NB4 (cell line): Measurements from ENCODE around the gene OLFM2.

Experiments
- POLR2A ChIP-seq: IDR thresholded peaks from 2 replicates; pipeline ENCODE4 v1.6.1; 2011; ENCODE audit warnings: mild to moderate bottlenecking; ENCODE audit not compliant: insufficient read length; ENCODE audit errors: extremely low read depth
- TF ChIP-seq, protein P1 (sequence below): IDR thresholded peaks from one replicate; pipeline ENCODE4 v1.5.1; 2012; ENCODE audit warnings: low read depth, low read length

- TF ChIP-seq, protein P1, sequence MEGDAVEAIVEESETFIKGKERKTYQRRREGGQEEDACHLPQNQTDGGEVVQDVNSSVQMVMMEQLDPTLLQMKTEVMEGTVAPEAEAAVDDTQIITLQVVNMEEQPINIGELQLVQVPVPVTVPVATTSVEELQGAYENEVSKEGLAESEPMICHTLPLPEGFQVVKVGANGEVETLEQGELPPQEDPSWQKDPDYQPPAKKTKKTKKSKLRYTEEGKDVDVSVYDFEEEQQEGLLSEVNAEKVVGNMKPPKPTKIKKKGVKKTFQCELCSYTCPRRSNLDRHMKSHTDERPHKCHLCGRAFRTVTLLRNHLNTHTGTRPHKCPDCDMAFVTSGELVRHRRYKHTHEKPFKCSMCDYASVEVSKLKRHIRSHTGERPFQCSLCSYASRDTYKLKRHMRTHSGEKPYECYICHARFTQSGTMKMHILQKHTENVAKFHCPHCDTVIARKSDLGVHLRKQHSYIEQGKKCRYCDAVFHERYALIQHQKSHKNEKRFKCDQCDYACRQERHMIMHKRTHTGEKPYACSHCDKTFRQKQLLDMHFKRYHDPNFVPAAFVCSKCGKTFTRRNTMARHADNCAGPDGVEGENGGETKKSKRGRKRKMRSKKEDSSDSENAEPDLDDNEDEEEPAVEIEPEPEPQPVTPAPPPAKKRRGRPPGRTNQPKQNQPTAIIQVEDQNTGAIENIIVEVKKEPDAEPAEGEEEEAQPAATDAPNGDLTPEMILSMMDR, result no peak
- no peak for TF ChIP-seq POLR2A
These were observed 12.9 kb downstream of the OLFM2 start for GRCh38 chr19:9923440-9923839.
